GM23248 (cell line): ENCODE results near the gene PRR9.

Experiments
- EZH2 ChIP-seq: fragments of 200-600 bp; sonication (generic); IDR thresholded peaks from 2 replicates; pipeline ENCODE4 v1.6.1; 2018; ENCODE audit warnings: antibody characterized with exemption, mild to moderate bottlenecking; ENCODE audit not compliant: insufficient read depth, poor library complexity, severe bottlenecking
- EZH2phosphoT487 ChIP-seq: fragments of 200-600 bp; sonication (generic); IDR thresholded peaks from 2 replicates; pipeline ENCODE4 v1.6.1; 2018; ENCODE audit warnings: antibody characterized with exemption, moderate library complexity, mild to moderate bottlenecking, low read depth; ENCODE audit not compliant: insufficient read depth

- no peak for TF ChIP-seq EZH2phosphoT487
- no peak for TF ChIP-seq EZH2
Observed at GRCh38 chr1:153251562-153251961, 34.2 kb downstream of the PRR9 start.
